HG02610 (cell line): ENCODE results near the gene RHBDD3.

Source experiments
- ATAC-seq: cut with Tn5 transposase; IDR thresholded peaks from one replicate; pipeline ENCODE4 v1.9.1; 2021; ENCODE audit warnings: mild to moderate bottlenecking, moderate library complexity; ENCODE audit not compliant: unreplicated experiment

Gene RHBDD3

GRCh38 chr22:29267858-29268510, at the start of gene RHBDD3, which contains the start of gene EWSR1:
Gene RHBDD3 (minus strand): TSS chr22:29267981. CDS start chr22:29265626, 2,355 bp downstream.
Gene EWSR1 (plus strand): TSS chr22:29268268. CDS start chr22:29268337, 69 bp downstream.
- ATAC-seq = peak; percentile 77

- no peak for ATAC-seq
These were observed 48.5 kb upstream of the RHBDD3 start for GRCh38 chr22:29316141-29316828.

GRCh38 chr22:29315286-29316140, 47.7 kb upstream of the RHBDD3 start, which contains the start of gene RASL10A:
Gene RASL10A (minus strand): TSS chr22:29315697. CDS start chr22:29315246, 451 bp downstream.
- ATAC-seq = no peak

DNA sequence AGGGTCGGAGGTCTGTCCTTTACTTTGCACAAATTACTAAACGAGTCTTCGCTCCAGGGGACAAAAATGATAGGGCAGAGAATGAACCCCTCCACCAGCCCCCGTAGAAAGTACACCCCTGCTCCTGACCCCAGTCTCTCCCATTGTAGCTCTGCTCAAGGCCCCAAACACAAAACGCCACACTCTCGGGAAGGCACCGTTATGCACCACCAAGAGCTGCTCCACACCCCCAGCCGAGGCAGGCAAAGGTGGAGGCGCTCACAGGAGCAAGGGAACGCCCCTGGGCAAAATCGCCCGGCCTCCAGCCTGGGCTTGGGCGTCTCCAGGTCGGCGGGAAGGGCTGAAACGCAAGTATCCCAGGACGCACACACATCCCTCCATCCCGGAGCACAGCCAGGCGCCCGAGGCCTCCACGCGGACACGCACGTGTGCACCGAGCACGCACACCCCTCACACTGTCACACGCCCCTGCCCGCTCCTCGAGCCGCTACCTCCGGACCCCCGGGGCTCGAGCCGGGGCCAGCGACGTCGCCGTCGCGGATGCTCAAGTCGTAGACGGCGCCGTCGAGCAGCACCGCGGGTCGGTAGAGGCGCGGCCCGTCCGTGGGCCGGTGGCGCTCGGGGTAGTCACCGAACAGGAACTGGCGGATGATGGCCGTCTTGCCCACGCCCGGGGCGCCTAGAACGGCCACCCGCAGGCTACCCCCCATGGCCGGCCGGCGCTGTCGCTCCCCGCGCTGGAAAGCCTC, 46.9 kb upstream of the RHBDD3 start:
- ATAC-seq = no peak

- no peak for ATAC-seq
These were observed 46.0 kb upstream of the RHBDD3 start for GRCh38 chr22:29313576-29314466.

GRCh38 chr22:29313126-29313575, 45.4 kb upstream of the RHBDD3 start:
- no peak for ATAC-seq

GRCh38 chr22:29312218-29313125, 44.7 kb upstream of the RHBDD3 start:
- no peak for ATAC-seq

DNA sequence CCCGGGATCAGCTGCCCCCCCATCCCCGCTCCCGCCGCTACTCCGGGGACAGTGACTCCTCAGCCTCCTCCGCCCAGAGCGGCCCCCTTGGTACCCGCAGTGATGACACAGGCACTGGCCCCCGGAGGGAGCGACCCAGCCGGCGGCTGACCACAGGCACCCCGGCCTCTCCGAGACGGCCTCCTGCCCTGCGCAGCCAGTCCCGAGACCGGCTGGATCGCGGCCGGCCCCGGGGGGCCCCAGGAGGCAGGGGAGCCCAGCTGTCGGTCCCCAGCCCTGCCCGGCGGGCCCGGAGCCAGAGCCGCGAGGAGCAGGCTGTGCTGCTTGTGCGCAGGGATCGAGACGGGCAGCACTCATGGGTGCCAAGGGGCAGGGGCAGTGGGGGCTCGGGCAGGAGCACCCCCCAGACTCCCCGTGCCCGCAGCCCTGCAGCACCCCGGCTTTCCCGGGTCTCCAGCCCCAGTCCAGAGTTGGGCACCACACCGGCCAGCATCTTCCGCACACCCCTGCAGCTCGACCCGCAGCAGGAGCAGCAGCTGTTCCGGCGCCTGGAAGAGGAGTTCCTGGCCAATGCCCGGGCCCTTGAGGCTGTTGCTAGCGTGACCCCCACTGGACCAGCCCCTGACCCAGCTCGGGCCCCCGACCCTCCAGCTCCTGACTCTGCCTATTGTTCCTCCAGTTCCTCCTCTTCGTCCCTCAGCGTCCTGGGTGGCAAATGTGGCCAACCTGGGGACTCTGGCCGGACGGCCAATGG, 43.9 kb upstream of the RHBDD3 start:
- no peak for ATAC-seq

DNA sequence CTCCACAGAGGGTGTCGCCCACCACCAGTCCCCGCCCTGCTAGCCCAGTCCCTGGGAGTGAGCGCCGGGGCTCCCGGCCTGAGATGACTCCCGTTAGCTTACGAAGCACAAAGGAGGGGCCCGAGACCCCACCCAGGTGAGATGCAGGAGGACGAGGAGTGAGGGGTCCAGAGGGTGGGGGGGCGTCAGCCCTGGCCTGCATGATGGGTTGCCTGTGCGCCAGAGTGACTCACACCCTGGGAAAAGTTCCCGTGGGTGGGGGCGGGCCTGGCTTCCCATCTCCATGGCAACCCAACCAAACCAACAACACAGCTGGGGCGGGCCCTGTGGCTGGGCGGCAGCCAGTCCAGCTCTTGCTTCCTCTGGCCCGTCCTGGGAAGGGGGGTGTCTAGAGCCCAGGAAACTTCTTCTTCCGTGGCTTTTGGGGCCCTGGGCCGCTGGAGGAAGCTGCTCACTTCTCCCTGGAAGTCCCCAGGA, 43.1 kb upstream of the RHBDD3 start:
- ATAC-seq = no peak

DNA sequence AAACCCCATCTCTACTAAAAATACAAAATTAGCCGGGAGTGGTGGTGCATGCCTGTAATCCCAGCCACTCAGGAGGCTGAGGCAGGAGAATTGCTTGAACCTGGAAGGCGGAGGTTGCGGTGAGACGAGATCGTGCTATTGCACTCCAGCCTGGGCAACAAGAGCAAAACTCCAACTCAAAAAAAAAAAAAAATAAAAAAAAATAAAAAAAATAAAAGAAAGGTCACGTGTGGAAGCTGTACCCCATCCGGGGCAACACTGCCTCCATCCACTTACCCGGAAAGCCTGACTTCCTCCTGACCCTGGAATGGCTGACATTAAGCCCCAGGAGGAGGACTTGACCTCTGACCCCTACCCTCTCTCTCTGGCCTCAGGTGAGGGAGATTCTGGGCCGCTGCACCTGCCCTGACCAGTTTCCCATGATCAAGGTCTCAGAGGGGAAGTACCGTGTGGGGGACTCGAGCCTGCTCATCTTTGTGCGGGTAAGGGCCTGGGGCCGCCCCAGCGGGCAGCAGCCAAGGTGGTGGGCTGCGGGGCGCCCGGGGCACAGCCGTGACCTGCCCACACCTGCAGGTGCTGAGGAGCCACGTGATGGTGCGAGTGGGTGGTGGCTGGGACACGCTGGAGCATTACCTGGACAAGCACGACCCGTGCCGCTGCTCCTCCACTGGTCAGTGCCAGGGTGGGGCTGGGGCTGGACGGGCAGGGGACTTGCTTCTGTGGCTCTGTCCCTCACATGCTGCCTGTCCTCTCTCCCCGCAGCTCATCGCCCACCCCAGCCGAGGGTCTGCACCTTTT, 42.5 kb upstream of the RHBDD3 start:
- no peak for ATAC-seq

- ATAC-seq = no peak
These were observed 41.7 kb upstream of the RHBDD3 start for GRCh38 chr22:29309332-29310064.

GRCh38 chr22:29308791-29309262, 41.0 kb upstream of the RHBDD3 start:
- no peak for ATAC-seq

- ATAC-seq = no peak
These were observed 40.5 kb upstream of the RHBDD3 start for GRCh38 chr22:29308148-29308790.

DNA sequence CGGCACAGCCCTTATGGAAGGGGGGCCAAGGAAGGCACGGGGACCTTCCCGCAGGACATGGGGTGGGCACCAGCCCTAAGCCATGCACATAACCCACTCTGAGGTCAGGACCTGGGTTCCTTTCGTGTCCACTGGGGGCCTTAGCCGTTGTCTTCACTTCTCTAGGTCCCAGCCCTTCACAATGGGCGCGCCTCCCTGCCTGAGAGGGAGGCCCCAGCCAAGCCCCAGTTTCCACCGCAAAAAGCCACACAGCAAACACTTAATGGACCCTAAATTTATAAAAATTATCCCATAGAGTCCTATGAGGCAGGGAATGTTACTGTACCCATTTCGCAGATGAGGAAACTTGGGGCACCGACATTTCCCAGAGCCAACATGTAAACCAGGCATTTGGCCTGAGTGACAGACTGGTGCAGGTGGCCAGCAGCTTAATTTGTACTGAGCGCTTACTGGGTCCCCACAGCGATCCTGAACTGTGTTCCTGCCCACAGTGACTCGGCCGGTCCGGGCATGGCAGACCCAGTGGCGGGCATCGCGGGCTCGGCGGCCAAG, 39.9 kb upstream of the RHBDD3 start:
- no peak for ATAC-seq
